Sigmoid colon (tissue), 4 donors: ENCODE measurements around the gene TBC1D22A.

Source experiments
- CTCF ChIP-seq, 4 experiments: fragments of 450-650 bp in 3 of 4; fragments of 200-600 bp in 1 of 4; IDR thresholded peaks; one replicate each; pipeline ENCODE4 v1.5.1; 2016 to 2019; ENCODE audit warnings: antibody characterized with exemption in 4 of 4, mild to moderate bottlenecking in 3 of 4, moderate library complexity in 2 of 4
- POLR2A ChIP-seq, 2 donors: fragments of 450-650 bp; IDR thresholded peaks; one replicate each; pipeline ENCODE4 v1.6.1; 2016; ENCODE audit warnings: antibody characterized with exemption in 2 of 2, mild to moderate bottlenecking in 2 of 2, moderate library complexity in 2 of 2
- POLR2AphosphoS5 ChIP-seq, 4 donors: sonication (generic); formaldehyde crosslinking; IDR thresholded peaks; one replicate each; pipeline ENCODE4 v1.6.1; 2017; ENCODE audit warnings: antibody characterized with exemption in 4 of 4

GRCh38 chr22:46727813-46728364 lies 34.6 kb upstream of the TBC1D22A start:
- TF ChIP-seq CTCF (IDR thresholded peaks at IDR 0.05) (no peak), POLR2A (IDR thresholded peaks at IDR 0.05) (no peak), POLR2AphosphoS5 (IDR thresholded peaks at IDR 0.05) (no peak)
